HG03520 (cell line): ENCODE measurements around the gene GOPC.
"Not testable (repeated sequence)": the region's sequence is repeated elsewhere in the genome, so short reads cannot be mapped to it uniquely, and the experiment has no call there.

Experiments
- ATAC-seq: cut with Tn5 transposase; IDR thresholded peaks from one replicate; pipeline ENCODE4 v1.9.1; 2021; ENCODE audit warnings: mild to moderate bottlenecking, moderate library complexity; ENCODE audit not compliant: unreplicated experiment

Gene GOPC

DNA sequence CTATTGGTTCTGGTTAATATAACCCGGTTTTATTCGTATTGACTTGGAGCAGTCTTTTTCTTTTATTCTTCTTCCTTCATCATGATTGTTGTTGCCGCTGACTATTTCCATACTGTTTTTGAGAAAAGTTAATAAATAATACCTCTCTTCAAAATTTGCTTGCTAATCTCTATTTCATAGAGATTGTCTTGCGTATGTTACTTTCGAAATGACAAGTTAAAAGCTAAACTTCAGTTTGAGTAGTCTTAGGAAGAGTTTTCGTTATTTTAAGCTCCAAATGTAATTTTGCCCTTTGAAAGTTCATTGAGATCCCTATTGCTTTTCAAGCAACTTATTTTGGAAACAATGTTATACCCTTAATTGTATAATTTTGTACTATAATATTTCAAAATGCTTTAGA is 83.4 kb downstream of the GOPC start:
- ATAC-seq: no peak

DNA sequence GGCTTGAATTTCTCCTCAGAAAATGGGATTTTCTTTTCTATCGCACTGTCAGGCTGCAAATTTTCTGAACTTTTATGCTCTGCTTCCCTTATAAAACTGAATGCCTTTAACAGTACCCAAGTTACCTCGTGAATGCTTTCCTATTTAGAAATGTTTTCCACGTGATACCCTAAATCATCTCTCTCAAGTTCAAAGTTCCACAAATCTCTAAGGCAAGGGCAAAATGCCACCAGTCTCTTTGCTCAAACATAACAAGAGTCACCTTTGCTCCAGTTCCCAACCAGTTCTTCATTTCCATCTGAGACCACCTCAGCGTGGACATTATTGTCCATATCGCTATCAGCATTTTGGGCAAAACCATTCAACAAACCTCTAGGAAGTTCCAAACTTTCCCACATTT is 84.3 kb downstream of the GOPC start:
- ATAC-seq: not testable (repeated sequence)

DNA sequence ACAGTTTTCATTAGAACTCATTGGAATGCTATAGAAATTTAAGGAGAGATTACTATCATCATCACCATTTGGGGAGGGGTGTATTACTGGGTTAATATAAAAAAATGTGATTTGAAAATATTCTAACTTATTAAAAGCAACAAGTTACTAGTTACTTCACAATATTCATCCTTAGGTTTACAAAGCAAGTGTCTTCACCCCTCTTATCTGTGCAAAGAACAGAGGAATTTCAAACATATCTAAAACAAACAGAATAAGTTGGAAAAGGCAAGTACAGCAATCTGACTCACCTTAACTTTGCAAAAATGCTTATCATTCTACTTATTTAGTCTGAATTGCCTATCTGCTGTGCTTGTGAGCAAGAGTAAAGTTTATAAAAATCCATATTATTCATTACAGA is 87.0 kb downstream of the GOPC start:
- no peak for ATAC-seq

DNA sequence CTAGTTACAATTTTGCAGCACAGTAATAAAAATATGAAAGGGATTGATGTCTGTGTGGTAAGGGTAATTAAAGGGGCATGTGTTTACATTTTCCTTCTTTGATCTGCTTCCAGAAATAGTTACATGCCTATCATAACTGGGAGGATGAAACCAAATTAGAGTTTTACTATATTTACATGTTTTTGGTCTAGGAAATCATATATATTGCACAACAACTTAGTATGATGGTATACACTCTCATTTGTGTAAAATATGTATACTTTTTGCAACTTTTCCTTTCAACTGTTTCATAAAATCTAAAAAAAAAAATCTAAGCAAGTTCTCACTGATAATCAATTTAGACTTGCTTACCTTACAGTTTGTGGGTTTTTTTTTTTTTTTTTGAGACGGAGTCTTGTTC is 87.7 kb downstream of the GOPC start:
- no peak for ATAC-seq

DNA sequence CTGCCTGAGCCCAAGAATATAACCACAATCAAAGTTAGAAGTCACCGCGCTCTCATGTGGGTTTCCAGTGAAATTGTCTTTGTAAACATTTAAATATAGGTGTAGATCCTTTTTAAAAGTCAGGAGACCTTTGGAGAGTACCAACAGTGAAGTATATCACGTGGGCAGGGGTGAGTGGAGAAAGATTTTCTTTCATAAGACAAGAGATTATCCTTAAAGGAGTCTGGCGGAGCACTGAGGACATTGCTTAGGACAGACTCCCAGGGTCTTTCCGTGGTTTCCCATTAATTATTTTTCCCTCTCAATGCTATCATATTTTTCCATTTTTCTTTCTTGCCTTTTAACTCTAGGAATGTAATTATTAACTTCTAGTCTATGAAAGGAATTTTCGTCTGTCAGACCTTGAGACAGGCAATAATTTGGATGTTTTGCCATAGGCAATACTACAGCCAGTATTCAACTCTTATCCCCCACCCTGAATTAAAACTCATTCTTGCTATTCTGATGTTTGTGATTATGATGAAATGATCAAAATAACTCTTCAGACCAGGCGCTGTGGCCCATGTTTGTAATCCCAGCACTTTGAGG is 88.4 kb downstream of the GOPC start:
- no peak for ATAC-seq

DNA sequence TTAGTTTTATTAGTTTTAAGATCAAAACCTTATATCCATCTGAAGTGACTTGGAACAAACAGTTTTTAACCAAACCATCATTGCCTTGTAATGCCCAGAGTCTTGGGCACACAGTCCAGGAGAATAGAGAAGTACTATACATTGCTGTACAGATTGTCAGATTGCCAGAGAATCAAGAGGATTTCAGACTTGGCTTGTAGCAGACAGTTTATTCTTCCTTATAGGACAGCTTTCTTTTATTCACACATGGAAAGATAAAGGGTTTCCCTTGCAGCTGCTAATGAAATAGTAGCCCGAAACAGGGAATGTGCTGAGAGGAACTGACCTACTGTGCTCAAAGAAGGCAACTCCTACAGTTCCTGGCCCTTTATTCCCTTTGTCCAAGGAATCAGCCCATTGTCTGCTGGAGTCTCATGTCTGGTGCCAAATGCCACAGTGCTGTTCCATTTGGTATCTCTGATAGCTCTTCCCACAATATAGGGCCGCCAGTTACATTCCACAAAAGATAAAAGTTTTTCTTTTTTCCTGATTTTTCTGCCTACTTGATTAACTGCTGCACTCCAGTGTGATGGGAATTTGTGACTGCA is 89.2 kb downstream of the GOPC start:
- ATAC-seq: no peak

DNA sequence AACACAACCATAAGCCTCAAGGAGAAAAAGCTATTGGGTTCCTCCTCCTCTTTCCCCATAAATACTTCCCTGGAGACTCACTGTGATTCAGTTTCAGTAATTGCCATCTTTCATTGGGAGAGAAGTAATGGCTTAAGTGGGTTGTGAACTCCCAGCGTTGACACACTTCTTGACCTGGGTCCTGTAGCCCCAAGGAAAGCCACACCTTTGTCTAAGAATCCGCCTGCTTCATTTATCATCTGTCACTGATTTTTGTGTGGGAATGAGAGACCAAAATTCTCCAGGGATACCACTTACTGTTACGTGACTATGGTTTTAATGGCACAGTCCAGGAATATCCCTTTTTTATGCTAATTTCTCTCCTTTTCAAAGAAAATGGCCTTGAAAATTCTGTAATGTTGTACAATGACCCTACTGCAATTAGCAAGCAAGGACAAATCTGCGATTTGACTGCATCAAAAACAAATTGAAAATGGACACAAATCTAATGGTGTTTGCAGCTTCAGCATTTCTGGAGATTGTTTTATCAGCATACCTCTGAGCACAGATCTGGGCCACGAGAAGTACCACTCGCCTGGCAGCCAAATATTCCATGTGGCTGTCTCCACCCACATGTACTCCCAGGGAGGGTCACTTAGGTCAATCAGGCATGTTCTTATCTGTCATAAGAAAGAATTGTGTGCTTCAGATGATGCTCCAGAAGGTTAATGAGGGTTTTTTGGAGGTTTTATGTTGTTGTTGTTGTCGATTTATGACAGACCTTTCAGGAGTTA is 90.1 kb downstream of the GOPC start:
- ATAC-seq: no peak
